Measurements from ENCODE around the gene SIDT1.

DNA sequence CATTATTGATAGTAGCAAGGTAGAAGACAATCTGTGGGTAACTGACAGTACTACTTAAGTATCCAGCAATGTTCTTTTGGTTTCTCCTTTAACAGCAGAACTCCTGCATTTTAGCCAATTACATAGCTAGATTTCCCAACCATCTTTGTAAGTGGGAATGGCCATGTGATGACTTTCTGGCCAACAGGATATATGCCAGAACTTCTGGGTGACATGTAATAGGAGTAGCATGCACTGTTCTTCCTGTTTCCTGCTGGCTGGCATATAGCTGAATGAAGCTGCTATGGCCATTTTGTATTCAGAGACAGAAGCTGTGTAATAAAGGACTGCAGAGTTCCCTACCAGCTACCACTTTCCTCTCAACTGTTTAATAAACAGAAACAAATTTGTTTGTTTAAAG, 35.4 kb upstream of the SIDT1 start:
- TF ChIP-seq, protein P1, sequence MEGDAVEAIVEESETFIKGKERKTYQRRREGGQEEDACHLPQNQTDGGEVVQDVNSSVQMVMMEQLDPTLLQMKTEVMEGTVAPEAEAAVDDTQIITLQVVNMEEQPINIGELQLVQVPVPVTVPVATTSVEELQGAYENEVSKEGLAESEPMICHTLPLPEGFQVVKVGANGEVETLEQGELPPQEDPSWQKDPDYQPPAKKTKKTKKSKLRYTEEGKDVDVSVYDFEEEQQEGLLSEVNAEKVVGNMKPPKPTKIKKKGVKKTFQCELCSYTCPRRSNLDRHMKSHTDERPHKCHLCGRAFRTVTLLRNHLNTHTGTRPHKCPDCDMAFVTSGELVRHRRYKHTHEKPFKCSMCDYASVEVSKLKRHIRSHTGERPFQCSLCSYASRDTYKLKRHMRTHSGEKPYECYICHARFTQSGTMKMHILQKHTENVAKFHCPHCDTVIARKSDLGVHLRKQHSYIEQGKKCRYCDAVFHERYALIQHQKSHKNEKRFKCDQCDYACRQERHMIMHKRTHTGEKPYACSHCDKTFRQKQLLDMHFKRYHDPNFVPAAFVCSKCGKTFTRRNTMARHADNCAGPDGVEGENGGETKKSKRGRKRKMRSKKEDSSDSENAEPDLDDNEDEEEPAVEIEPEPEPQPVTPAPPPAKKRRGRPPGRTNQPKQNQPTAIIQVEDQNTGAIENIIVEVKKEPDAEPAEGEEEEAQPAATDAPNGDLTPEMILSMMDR (IDR thresholded peaks at IDR 0.05) = no peak
- no peak for TF ChIP-seq POLR2A (IDR thresholded peaks at IDR 0.05)
- TF ChIP-seq POLR2AphosphoS5 (IDR thresholded peaks at IDR 0.05) = no peak

Data from transverse colon (tissue), 4 donors.